DMS153 treated with DMSO at 0.1 percent for 48 hours (cell line): ENCODE measurements around the gene WDFY4.

Source experiments
- DNase-seq: peaks from one replicate; lab custom pipeline; 2025; ENCODE audit not compliant: unreplicated experiment; lab: John Stamatoyannopoulos, UW

WDFY4 gene

DNA sequence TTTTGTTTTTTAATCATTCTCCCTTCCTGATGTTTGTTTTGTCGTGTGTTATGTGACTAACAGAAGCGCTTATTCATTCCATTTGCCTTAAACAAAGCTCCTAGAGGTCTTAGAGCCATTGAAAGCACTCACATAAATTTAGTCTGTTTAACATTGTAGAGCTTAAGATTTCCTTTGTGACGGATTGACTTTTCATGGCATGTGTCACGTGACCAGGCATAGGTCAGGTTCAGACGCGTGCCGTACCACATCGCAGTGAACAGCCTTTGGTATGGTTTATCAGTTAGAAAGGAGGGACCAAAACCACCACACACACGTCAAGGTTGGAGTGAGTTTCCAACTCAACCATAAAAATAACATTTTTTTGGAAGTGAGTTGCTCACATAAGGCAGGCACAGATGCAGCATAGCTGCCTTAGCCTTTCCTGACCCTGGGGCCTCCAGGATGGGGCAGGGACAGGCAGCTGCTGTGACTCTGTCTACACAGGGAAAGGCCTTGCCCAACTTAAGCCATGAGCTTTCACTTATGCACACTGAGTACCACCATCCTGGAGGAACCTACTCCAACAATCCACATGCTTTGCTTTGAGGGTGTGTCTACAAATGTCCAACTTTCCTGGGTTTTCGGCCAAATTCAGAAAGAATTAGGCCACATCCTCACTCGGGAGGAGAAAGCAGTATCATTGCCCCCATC lies 55.5 kb downstream of the WDFY4 start:
- DNase-seq, result no peak

DNA sequence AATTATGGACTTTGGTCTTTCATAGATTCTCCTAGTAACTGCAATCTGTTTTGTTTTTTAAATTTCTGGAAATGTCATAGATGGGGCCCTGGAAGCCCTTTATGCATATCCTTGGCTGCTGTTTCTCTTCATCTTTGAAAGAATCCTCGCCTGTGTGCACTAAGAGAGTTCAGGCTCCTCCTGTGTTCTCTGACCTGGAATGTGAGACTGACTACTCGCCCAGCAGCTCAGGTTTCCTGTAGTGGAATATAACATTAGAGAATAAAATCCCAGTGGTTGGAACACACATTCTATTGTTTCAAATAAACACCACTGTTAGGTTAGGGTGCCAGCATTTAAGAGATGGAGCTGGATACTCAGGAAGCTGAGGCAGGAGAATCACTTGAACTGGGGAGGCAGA lies 56.3 kb downstream of the WDFY4 start:
- DNase-seq, result no peak

DNA sequence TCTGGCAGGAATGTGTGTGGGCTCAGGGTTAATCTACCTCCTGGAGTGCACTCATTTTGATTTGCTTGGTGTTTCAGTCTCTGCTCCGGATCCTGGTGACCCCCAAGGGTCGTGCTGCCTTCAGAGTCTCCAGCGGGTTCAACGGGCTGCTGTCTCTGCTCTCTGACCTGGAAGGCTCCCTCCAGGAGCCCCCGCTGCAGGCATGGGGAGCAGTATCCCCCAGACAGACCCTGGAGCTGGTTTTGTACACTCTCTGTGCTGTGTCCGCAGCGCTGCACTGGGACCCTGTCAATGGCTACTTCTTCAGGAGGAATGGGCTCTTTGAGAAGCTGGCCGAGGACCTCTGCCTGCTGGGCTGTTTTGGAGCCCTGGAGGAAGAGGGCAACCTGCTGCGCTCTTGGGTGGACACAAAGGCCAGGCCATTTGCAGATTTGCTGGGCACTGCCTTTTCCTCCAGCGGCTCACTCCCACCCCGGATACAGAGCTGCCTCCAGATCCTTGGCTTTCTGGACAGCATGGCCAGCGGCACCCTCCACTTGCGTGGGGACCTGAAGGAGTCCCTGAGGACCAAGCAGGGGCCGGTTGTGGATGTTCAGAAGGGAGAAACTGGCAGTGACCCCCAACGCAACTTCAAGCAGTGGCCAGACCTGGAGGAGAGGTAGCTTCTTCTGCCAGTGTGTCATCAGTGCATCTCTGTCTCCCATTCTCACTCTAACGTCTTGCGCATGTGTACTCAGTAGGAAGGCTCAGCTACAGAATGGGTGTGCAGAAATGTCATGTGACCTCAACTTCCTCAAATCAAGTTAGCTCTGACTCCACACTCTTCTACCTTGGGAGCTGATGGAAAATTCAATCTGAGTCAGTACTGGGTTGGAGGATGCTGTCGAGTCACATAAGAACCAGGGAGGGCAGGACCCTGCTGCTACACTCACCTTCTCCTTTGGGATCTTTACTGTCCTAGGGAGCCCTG lies 58.5 kb downstream of the WDFY4 start:
- DNase-seq, result no peak

DNA sequence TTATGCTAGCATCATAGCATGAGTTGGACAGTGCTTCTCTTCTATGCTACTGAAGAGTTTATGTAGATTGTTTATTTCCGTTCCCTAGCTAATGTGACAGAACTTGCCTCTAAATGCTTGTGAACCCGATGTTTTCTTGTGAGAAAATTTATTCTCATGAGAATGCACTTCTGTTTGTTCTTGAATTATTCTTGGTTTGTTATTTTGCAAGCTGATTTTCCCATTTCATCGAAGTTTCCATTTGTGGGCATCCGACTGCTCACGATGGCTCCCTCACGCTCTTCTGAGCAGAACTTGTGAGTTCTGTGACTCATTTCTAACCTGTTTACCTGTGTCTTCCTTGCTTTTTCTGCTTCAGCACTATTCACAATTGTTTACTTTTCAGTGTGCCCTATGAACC lies 59.9 kb downstream of the WDFY4 start:
- DNase-seq, result no peak

DNA sequence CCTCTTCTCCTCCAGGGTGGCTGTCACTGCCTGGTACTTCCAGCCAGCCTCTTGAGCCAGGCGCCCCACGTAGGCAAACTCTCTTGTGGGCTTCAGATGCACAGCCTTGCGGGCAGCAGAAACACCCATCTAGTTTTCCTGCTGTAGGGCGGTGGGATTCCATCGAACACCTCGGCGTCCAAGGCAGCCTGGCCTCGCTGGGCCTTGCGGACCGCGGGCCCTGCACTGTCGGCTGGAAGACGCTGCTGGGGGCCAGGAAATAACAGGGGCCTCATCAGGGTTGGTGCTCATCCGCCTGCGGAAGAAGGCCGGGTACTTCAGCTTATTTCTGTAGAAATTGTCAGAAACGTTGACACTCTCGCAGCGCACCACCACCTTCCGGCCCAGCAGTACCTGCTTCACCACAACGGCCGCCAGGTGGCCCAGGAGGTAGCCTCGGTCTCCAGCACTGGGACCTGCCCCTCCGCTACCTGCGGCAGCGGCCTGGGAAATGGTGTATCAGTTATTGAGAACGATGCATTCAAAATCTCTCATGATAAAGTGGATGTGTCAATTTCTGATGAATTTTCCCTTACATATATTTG lies 61.1 kb downstream of the WDFY4 start:
- no peak for DNase-seq

DNA sequence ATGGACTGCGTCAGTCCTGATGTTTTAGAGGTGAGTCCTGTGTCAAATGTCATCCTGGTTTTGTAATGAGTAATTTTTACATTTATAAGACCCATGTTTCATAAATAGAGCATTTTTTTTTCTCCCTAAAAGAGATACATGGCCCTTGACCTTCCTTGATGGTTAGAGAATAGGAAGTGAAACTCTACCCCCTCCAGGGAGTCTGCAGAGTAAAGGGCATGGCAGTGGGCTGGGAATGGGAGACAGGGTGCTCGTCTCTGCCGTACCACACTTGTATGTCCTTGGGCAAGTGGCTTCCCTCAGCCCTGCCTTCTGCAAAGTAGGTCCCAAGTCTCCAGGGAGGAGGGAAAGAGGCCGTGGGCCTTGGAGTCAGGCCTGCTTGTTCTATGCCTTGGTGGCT lies 63.9 kb downstream of the WDFY4 start:
- DNase-seq, result no peak

DNA sequence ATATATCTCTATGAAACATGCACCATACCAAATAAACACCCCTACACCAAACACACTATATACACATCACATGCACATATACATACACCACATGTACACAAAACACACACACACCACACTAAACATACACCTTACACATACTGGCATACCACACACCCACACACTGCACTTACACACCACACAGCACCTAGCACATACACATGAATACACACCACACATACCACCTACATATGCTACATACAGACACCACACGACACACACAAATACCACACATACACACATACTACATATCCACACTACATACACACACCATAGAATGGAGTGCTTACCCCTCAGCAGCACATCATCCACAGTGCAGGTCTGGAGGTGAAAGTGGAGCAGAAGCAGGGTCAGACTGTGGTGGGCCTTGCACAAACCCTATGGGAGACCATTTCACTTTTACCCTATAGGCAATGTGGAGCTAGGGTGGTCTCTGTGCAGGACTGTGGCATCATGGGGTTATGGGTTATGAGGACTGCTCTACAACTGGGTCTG lies 64.6 kb downstream of the WDFY4 start:
- DNase-seq, result no peak

DNA sequence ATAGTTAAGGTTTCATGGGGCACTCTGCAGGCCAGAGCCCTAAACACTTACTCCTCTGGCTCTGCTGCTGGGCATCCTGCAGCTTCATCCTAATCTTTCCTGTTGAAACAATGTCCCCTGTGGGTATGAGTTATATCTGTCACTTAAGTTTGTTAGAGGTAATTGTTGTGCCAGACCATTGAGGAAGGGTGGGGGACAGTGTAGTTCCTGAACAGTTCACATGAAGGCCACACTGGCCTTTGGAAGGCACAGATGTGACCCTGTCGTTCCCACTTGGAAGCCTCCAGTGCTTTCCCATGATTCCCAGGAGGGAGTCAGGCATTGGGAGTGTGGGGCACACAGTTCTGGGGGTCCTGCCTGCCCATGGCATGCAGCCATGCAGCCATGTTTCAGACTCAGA lies 65.3 kb downstream of the WDFY4 start:
- no peak for DNase-seq

DNA sequence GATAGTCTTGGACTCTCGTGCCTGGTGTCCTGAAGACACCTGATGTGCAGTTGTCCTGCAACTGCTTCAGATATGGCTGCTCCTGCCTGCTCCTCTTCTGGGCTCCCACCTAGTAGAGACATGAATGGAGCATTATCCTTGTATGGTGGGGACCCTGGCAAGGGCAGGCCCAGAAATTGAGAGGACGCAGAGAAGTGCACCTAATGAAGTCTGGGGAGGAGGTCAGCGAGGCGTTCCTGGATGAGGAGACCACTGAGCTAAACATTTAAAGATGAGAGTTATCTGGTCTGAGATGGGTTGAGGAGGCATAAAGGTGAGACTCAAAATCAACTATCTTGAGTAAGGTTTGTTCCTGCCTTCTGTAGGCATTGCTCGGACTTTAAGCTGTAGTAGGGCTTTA lies 66.3 kb downstream of the WDFY4 start:
- DNase-seq, result no peak

DNA sequence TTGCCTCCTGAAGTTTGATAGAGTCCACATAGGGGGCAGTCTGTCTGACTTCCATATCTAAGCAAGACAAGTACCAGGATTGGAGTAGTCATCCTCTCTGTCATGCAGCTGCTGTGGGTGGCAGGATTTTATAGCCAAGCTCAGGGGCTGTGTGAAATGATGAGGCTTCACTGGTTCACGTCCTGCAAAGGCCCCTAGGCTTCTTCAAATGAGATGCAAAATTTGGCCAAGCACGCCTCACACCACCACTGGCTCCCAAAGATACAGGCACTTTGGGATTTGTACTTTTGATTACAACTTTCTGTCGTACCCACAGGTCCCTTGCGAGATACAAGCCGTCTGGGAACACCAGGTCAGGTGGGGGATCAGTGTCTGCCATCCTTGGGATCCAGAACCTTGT lies 67.1 kb downstream of the WDFY4 start:
- DNase-seq, result no peak

DNA sequence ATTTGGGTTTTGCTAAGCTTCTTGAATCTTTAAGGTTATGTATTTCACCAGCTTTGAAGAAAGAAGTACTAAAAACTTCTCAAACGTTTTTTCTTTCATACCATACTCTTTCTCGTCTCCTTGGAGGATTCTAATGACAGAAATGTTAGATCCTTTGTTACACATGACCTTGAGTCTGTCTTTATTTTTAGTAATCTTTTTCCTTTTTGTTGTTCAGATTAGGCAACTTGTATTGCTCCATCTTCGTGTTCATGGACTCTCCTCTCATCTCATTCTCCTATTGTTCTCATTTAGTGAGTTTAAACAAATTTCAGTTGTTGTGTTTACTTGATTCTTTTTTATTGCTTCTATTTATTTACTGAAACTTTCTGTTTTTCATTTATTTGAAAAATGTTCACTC lies 73.7 kb downstream of the WDFY4 start:
- DNase-seq, result no peak

DNA sequence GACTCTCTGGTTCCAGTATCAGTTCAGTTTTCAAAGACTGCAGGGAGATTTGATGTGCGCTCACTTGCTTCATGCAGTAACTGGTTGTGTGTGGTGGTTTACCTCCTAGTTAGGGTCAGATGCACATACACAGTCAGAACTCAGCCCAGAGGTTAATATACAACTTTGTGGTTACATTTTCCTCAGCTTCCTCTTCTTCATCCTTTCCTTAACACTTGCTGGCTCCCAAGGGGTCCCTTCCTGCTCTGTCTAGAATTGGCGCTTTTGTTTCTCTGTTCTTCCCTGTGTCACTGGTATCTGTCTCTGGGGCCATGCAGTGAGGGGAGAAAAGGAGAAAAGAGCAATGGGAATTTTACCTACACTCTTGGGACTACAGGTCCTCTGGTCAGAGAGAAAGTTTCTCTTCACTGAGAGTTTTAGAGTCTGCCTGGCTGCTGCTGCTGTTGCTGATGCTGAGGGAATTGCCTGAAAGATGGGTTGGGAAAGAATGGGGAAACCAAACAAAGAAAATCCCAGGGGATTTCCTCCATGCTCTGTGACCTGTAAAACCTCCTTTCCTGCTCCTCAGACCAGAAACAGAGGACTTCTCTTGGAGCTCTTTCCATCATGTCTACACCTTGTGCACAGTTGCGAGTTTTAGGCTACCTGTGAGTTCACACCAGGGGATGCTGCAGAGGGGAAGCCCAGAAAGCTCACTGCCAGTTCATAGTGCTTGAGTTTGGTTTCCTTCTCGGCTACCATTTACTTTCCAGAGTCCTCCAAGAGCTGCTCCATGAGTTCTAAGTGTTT lies 74.6 kb downstream of the WDFY4 start:
- DNase-seq, result no peak

DNA sequence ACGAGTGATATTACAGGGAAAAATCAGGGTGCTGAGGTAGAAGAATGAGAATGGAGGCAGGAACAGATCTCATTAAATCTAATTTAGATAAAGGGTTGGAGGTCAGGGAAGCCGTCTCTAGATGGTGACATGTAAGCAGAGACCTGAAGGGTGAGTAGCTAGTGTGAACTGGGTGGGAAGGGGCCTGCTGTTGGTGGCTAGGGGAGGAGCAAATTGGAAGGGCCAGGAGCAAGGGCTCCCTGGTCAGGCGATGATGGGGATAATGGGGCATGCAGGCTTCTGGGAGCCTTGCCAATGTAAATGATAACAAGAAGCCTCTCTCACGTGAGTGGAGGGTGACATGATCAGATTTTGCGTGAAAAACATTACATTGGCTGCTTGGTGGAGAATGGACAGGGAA lies 76.3 kb downstream of the WDFY4 start:
- DNase-seq, result no peak

DNA sequence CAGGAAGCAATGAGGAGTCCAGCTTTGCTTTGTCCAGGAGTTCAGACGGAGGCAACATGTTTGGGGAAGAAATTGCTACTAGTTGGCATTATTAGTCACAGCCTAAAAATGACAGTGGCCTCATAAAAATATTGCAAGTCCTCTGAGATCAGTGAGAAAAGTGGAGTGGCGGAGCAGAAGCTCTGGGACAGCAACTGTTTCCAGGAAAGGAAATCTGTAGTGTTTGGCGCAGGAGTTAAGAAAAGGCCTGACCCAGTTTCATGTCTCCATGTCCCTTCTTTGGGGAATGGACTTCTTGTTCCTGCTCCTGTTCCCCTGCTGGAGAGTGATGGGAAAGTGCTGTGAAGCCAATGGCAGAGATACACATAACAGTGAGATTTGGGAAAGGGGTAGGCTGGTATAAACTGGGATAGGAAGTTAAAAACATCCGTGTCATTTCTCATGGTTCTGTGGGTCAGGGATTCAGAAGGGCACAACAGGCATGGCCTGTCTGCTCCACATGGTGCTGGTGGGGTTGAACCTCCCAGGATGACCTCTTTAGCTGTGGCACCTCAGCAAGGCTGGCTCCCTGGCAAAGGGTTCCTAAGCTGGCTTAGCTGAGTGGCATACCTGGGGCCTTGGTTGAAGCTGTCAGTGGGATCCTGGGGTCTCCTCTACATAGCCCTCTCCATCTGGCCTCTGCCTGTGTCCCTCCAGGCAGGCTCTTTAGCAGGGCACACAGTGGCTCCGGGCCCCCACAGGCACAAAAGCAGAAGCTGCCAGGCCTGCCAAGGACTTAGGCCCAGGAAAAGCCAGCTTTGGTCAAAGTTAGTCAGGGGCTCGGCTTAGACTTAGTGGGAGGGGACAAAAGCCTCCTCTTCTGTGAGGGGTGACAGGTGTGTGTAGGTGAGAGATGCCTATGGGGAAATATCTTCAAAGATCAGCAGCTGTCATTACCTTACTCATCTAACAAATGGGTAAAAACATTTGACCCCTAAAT lies 77.7 kb downstream of the WDFY4 start:
- DNase-seq, result no peak

DNA sequence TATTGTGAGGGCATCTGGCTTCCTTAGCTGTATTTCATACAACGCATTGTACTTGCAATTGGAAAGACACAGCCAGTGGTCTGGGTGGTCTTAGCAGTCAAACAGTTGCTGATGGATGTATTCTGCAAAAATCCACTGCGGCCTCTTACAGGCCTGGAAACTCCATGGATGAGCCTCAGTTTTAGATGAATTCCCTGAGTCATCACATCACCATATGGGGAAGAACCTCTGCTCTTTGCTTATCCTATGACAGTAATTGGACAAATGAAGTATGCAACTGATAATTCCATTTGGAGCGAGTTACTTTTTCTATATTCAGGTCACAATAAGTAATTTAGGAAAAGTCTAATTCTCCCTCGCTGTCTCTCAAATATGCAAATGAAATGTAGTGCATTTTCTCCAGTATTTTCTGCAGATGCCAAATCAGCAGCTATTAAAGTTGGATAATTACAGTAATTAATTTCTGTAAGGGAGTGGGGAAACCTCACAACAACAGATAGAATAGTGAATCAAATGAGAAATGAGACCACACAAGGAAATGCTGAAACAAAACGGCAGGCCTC lies 78.8 kb downstream of the WDFY4 start:
- no peak for DNase-seq

DNA sequence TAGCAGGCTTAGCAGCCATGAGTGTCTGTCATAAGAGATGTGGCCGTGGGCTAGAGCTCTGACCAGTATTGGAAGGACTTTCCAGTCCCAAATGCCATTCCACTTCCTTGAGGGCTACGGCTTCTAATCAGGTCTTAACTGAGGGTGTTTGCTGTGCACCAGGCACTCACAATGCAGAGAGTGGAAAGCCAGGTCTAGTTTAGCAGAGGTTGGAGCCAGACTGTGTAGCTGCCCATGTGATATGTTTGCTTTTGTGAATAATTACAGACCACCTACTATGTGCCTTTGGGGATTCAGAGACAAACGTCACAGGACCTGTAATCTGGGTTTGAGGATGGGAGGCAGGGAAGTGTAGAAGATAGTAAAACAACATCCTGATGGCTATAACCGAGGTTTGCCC lies 79.8 kb downstream of the WDFY4 start:
- DNase-seq, result no peak

DNA sequence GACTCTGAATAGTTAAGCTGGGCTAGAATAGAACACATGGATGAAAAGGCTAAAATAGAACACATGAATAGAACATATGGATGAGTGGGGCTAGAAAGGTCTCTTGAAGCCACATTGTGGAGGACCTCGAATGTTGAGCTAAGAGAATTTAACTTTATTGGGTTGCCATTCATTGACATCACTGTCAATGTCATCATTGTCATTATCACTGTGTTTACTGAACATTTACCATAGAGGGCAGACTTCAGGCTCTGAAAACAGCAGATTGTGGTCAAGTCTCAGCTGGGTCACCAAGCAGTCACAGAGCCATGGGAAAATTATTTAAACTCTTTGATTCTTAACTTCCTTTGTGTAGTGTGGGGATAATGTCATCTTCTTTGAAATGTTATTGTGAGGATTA lies 80.4 kb downstream of the WDFY4 start:
- DNase-seq, result no peak

DNA sequence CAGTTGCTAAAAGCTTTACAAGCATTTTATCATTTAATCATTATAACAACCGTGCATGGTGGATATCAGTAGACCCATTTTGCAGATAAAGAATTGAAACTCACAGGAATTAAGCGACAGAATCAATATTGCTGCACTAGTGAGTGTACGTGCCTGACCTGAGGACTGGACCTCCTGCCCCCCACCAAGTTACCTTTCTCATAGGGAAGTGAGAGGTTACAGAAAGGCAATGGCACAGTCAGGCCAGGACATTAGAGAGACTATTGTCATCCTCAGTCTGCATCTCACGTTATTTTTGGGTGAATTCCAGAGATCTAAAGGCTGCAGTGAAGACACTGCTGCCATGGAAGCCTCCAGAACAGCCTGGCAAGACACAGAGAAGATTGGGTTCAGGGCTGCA lies 80.9 kb downstream of the WDFY4 start:
- no peak for DNase-seq

DNA sequence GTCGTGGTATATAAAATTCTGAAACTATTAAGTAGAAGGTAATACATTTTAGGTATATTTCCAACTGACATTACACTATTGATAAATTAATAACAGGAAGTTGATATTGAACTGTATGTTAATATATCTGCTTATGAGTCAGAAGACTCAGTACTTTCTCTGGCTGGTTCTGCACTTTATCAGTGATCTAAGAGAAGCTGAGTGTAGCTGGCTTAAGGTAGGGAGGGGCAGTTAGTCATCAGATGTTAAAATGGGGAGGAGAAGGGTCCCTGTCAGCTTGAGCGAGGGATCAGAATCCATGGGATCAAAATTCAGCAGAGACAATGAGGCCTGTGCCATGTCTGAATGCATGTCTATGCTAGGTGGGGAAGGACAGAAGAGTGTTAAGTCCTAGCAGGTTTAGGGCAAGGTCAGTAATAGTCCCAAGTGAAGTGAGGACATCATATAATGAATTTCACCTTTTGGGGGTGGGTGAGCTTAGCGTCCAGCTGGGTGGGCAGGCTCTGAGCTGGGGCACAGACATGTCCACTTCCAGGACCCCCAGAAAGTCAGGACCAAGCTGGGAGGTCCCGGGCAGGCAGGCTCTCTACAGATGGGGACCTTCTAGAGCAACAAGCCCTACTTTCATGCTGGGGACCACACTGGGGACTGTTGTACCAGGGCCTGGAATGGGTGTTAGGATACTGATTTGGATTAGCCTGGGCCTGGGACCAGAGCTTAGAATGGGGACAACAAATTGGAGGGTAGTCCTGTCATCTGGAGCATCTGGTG lies 82.9 kb downstream of the WDFY4 start:
- DNase-seq, result no peak
